NCI-H446 (cell line): ENCODE results near the gene ZNF423.
"Not testable (repeated sequence)": the region's sequence is repeated elsewhere in the genome, so short reads cannot be mapped to it uniquely, and the experiment has no call there.

ENCODE experiments used
- DNase-seq, 2 experiments: peaks; one replicate each; lab custom pipeline; 2025; lab: John Stamatoyannopoulos, UW

ZNF423 gene

GRCh38 chr16:49696414-49697101, 159.4 kb downstream of the ZNF423 start:
- DNase-seq: no peak

GRCh38 chr16:49695782-49696413, 160.0 kb downstream of the ZNF423 start:
- DNase-seq: no peak

GRCh38 chr16:49693445-49693844, 162.5 kb downstream of the ZNF423 start:
- no peak for DNase-seq

- DNase-seq: no peak
Measured at GRCh38 chr16:49690778-49691177, 165.1 kb downstream of the ZNF423 start.

GRCh38 chr16:49688036-49688697, 167.7 kb downstream of the ZNF423 start:
- no peak for DNase-seq

- DNase-seq: no peak
Measured at GRCh38 chr16:49687476-49688002, 168.4 kb downstream of the ZNF423 start.

GRCh38 chr16:49684696-49685095, 171.2 kb downstream of the ZNF423 start:
- DNase-seq: no peak

- DNase-seq: no peak
Measured at GRCh38 chr16:49682577-49683165, 173.2 kb downstream of the ZNF423 start.

- no peak for DNase-seq
Measured at GRCh38 chr16:49681217-49681883, 174.6 kb downstream of the ZNF423 start.

GRCh38 chr16:49679095-49679494, 176.8 kb downstream of the ZNF423 start:
- DNase-seq: no peak

GRCh38 chr16:49677661-49678060, 178.3 kb downstream of the ZNF423 start:
- not testable (repeated sequence) for DNase-seq

GRCh38 chr16:49675413-49675812, 180.5 kb downstream of the ZNF423 start:
- no peak for DNase-seq

- DNase-seq: no peak
Measured at GRCh38 chr16:49674990-49675389, 180.9 kb downstream of the ZNF423 start.

- no peak for DNase-seq
Measured at GRCh38 chr16:49674351-49674851, 181.5 kb downstream of the ZNF423 start.

- no peak for DNase-seq
Measured at GRCh38 chr16:49673442-49673841, 182.5 kb downstream of the ZNF423 start.

GRCh38 chr16:49672753-49673152, 183.2 kb downstream of the ZNF423 start:
- no peak for DNase-seq

GRCh38 chr16:49671333-49671732, 184.6 kb downstream of the ZNF423 start:
- no peak for DNase-seq

GRCh38 chr16:49670627-49671026, 185.3 kb downstream of the ZNF423 start:
- DNase-seq: no peak

- no peak for DNase-seq
Measured at GRCh38 chr16:49665482-49666230, 190.3 kb downstream of the ZNF423 start.

GRCh38 chr16:49664221-49665215, 191.4 kb downstream of the ZNF423 start:
- no peak for DNase-seq
